Thoracic aorta (tissue), 2 donors: ENCODE measurements around the gene IER5L. TPM values are rescaled to one million over a fixed set of nuclear protein-coding genes. Genes with fewer than 3 reads are reported as not detected.

Experiments used
- ATAC-seq: fragments of 150-250 bp; one replicate; pipeline ENCODE4 v1.8.0; 2017; ENCODE audit warnings: low read depth; ENCODE audit not compliant: insufficient number of reproducible peaks, low FRiP score
- DNase-seq: peaks from one replicate; pipeline ENCODE4 v3.0.0-alpha.2; 2020; ENCODE audit warnings: low spot score
- H3K27ac ChIP-seq, 2 donors: fragments of 200-600 bp; sonication (generic); 1 replicate in 1 of 2; 2 replicates in 1 of 2; pipeline ENCODE4 v1.5.1; 2016; ENCODE audit warnings: mild to moderate bottlenecking in 2 of 2, moderate library complexity in 2 of 2
- H3K27me3 ChIP-seq: fragments of 200-600 bp; sonication (generic); replicated peaks from 2 replicates; pipeline ENCODE4 v1.6.0; 2016; ENCODE audit warnings: mild to moderate bottlenecking; ENCODE audit not compliant: insufficient read depth
- H3K36me3 ChIP-seq: fragments of 200-600 bp; sonication (generic); one replicate; pipeline ENCODE4 v1.5.1; 2016
- H3K4me1 ChIP-seq, 2 donors: fragments of 200-600 bp; sonication (generic); 1 replicate in 1 of 2; 2 replicates in 1 of 2; pipeline versions ENCODE4 v1.5.1 to v1.6.0; 2016; ENCODE audit warnings: low read depth in 2 of 2, mild to moderate bottlenecking in 1 of 2; ENCODE audit not compliant: control insufficient read depth in 1 of 2
- H3K4me3 ChIP-seq: fragments of 200-600 bp; sonication (generic); 2 replicates; pipeline ENCODE4 v1.5.1; 2016; ENCODE audit warnings: mild to moderate bottlenecking
- H3K9me3 ChIP-seq: fragments of 200-600 bp; sonication (generic); 2 replicates; pipeline ENCODE4 v1.5.1; 2016
- CTCF ChIP-seq: fragments of 200-600 bp; sonication (generic); IDR thresholded peaks from one replicate; pipeline ENCODE4 v1.5.1; 2019; ENCODE audit warnings: antibody characterized with exemption
- total RNA-seq, 2 donors: library from RNA; depleted of rRNA; stranded (reverse); fragments of >200 nt; gene quantifications; one replicate each; pipeline versions ENCODE4 v1.1.0 to v1.2.3, GENCODE V29; 2016

IER5L gene
- total RNA-seq, 2 donors from 2014 or later = 65.4 to 81.2 TPM

GRCh38 chr9:129204840-129205239 is 26.8 kb upstream of the IER5L start:
- Histone ChIP-seq H3K4me3 (no peak overlapping the region), H3K27me3 (no peaks in the 10 kb centered on the region), H3K36me3 (no peaks in the 10 kb centered on the region), H3K27ac (no peak overlapping the region), H3K4me1 (peaks cover 3 to 5% of the 10 kb centered on the region in 2 donors), H3K9me3 (no peaks in the 10 kb centered on the region)
- no peak for ATAC-seq
- no peak for TF ChIP-seq CTCF
- no peak for DNase-seq

GRCh38 chr9:129203556-129203909 is 25.5 kb upstream of the IER5L start:
- DNase-seq (no peak), ATAC-seq (no peak)
- Histone ChIP-seq H3K4me1 (peaks cover 3 to 7% of the 10 kb centered on the region in 2 donors), H3K27ac (peak overlapping the region in 1 of 2 donors; percentile 73), H3K27me3 (no peaks in the 10 kb centered on the region), H3K4me3 (peak overlapping the region; percentile 73), H3K9me3 (no peaks in the 10 kb centered on the region), H3K36me3 (no peaks in the 10 kb centered on the region)
- TF ChIP-seq CTCF = no peak

- Histone ChIP-seq H3K27me3 (no peaks in the 10 kb centered on the region), H3K4me1 (peaks cover 3 to 13% of the 10 kb centered on the region in 2 donors), H3K27ac (peak overlapping the region; percentile 73 to 94), H3K9me3 (no peaks in the 10 kb centered on the region), H3K4me3 (peak overlapping the region; percentile 73), H3K36me3 (no peaks in the 10 kb centered on the region)
- ATAC-seq = peak; percentile 54
- peak; percentile 57 for DNase-seq
- no peak for TF ChIP-seq CTCF
Measured at GRCh38 chr9:129202613-129203555, 24.8 kb upstream of the IER5L start.

DNA sequence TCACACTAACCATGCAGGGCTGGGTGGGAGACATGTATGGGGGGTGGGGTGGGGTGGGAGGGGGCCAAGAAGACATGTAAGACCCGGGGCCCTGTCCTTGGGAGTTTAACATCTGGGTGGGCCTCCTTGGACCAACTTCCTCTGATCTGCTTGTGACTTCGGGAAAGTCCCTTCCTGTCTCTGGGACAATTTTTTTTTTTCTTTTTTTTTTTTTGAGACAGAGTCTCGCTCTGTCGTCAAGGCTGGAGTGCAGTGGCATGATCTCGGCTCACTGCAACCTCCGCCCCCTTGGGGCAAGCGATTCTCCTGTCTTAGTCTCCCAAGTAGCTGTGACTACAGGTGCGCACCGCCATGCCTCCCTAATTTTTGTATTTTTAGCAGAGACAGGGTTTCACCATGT is 23.8 kb upstream of the IER5L start:
- H3K4me3 ChIP-seq = no peak overlapping the region

More for the DNA sequence above, 23.8 kb upstream of the IER5L start:
- Histone ChIP-seq H3K4me1 (peaks cover 3 to 16% of the 10 kb centered on the region in 2 donors), H3K9me3 (no peaks in the 10 kb centered on the region), H3K36me3 (no peaks in the 10 kb centered on the region), H3K27ac (no peak overlapping the region), H3K27me3 (no peaks in the 10 kb centered on the region)
- no peak for TF ChIP-seq CTCF
- no peak for ATAC-seq
- no peak for DNase-seq
